Hepatocyte (in vitro differentiated cells): ENCODE data around the gene NCOA7.

Experiments used
- CTCF ChIP-seq: fragments of 200-600 bp; sonication (generic); IDR thresholded peaks from 2 replicates; pipeline ENCODE4 v1.5.1; 2016; ENCODE audit warnings: antibody characterized with exemption, mild to moderate bottlenecking; ENCODE audit not compliant: poor library complexity
- EZH2 ChIP-seq: fragments of 200-600 bp; sonication (generic); IDR thresholded peaks from 2 replicates; pipeline ENCODE4 v1.6.1; 2016; ENCODE audit warnings: antibody characterized with exemption, mild to moderate bottlenecking, borderline replicate concordance
- EZH2phosphoT487 ChIP-seq: fragments of 200-600 bp; sonication (generic); IDR thresholded peaks from one replicate; pipeline ENCODE4 v1.6.1; 2018; ENCODE audit warnings: antibody characterized with exemption, mild to moderate bottlenecking, low read depth, moderate library complexity; ENCODE audit not compliant: unreplicated experiment, severe bottlenecking

DNA sequence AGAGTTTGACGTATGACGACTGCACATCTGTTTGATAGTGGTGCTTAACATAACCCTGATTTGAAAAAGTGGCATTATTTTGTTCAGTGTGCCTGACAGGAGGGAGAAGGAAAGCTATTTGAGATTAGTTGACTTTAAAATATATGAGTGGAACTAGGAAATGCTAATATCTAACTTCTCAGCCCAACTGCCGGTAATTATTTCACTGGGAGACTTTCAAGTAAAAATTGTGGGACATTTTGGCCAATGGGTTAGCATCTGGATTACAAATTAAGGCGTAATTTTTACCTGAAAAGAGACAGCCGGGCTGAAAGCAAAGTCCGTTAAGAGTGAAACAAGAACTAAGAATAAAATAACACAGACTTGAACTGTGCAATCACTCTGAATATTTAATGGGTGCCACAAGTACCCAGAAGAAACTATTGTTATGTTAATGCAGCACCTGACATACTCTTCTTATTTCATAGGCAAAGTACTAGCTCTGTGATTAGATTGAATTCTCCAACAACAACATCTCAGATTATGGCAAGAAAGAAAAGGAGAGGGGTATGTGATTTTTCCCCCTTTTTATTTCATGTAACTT lies 39.3 kb upstream of the NCOA7 start:
- TF ChIP-seq CTCF (no peak), EZH2phosphoT487 (no peak), EZH2 (no peak)
